SH-SY5Y (cell line): Measurements from ENCODE around the gene HRH4.

ENCODE experiments used
- GATA2 ChIP-seq: IDR thresholded peaks from 2 replicates; pipeline ENCODE4 v1.6.1; 2011; ENCODE audit warnings: mild to moderate bottlenecking, low read depth, low read length
- GATA3 ChIP-seq: IDR thresholded peaks from 2 replicates; pipeline ENCODE4 v1.6.1; 2011; ENCODE audit warnings: low read depth, mild to moderate bottlenecking, low read length, moderate library complexity

- TF ChIP-seq GATA2 (no peak), GATA3 (no peak)
These were observed 33.0 kb upstream of the HRH4 start for GRCh38 chr18:24427484-24427883.
